HEK293 (cell line): Measurements from ENCODE around the gene SRI.

ENCODE experiments used
- CTCF ChIA-PET: fragments of 350-600 bp; formaldehyde crosslinking; extraction: SDS; loops from one replicate; lab custom pipeline; 2021; ENCODE audit warnings: antibody characterized with exemption; lab: Yijun Ruan, JAX
- POLR2A ChIA-PET: fragments of 300-600 bp; formaldehyde crosslinking; extraction: SDS; loops from one replicate; lab custom pipeline; 2020; ENCODE audit warnings: antibody characterized with exemption, inconsistent platforms; lab: Yijun Ruan, JAX
- H3K27ac ChIP-seq: fragments of 200-500 bp; sonication (Bioruptor generic); 2 replicates; pipeline ENCODE4 v1.5.1; 2014; ENCODE audit warnings: low read depth, low read length, control low read depth, inconsistent platforms; ENCODE audit errors: extremely low read depth
- H3K36me3 ChIP-seq, 2 experiments: fragments of 200-500 bp in 1 of 2; sonication (Bioruptor generic) in 1 of 2; 1 replicate in 1 of 2; 2 replicates in 1 of 2; pipeline ENCODE4 v1.5.1; 2014 to 2017; ENCODE audit warnings: inconsistent platforms in 2 of 2, low read length in 2 of 2; ENCODE audit not compliant: control insufficient read depth in 2 of 2, insufficient read depth in 1 of 2
- H3K4me1 ChIP-seq: fragments of 200-500 bp; sonication (Bioruptor generic); 2 replicates; pipeline ENCODE4 v1.5.1; 2014; ENCODE audit warnings: mild to moderate bottlenecking, low read length, inconsistent platforms; ENCODE audit not compliant: control insufficient read depth, insufficient read depth
- H3K4me3 ChIP-seq: 2 replicates; pipeline ENCODE4 v1.5.1; 2011; ENCODE audit warnings: low read depth, mild to moderate bottlenecking, control low read depth, low read length, moderate library complexity
- H3K9me3 ChIP-seq: fragments of 200-500 bp; sonication (Bioruptor generic); 2 replicates; pipeline ENCODE4 v1.5.1; 2014; ENCODE audit warnings: low read depth, low read length, inconsistent platforms; ENCODE audit not compliant: control insufficient read depth, insufficient read depth
- BCL6B ChIP-seq: fragments of 450-650 bp; formaldehyde crosslinking; IDR thresholded peaks from 2 replicates; pipeline ENCODE4 v1.5.1; 2017; ENCODE audit warnings: missing biosample characterization, missing genetic modification characterization
- KLF7 ChIP-seq: fragments of 450-650 bp; formaldehyde crosslinking; IDR thresholded peaks from 2 replicates; pipeline ENCODE4 v1.5.1; 2016; ENCODE audit warnings: missing biosample characterization, missing genetic modification characterization, borderline replicate concordance
- KLF8 ChIP-seq: fragments of 450-650 bp; formaldehyde crosslinking; IDR thresholded peaks from 2 replicates; pipeline ENCODE4 v1.5.1; 2016; ENCODE audit warnings: missing biosample characterization, missing genetic modification characterization
- KLF9 ChIP-seq: fragments of 450-650 bp; formaldehyde crosslinking; IDR thresholded peaks from 2 replicates; pipeline ENCODE4 v1.5.1; 2016; ENCODE audit warnings: missing biosample characterization, missing genetic modification characterization, low read depth
- SETDB1 ChIP-seq: IDR thresholded peaks from one replicate; pipeline ENCODE4 v1.6.1; 2017; ENCODE audit warnings: mild to moderate bottlenecking, low read length, moderate library complexity, mixed read lengths; ENCODE audit not compliant: insufficient read length
- SP7 ChIP-seq: fragments of 450-650 bp; formaldehyde crosslinking; IDR thresholded peaks from 2 replicates; pipeline ENCODE4 v1.5.1; 2016; ENCODE audit warnings: missing biosample characterization, missing genetic modification characterization
- ZBTB48 ChIP-seq: fragments of 450-650 bp; formaldehyde crosslinking; IDR thresholded peaks from 2 replicates; pipeline ENCODE4 v1.5.1; 2016; ENCODE audit warnings: missing biosample characterization, missing genetic modification characterization
- ZFP3 ChIP-seq: fragments of 450-650 bp; formaldehyde crosslinking; IDR thresholded peaks from 2 replicates; pipeline ENCODE4 v1.5.1; 2016; ENCODE audit warnings: low read depth, missing biosample characterization, missing genetic modification characterization
- ZNF112 ChIP-seq: fragments of 450-650 bp; formaldehyde crosslinking; IDR thresholded peaks from 2 replicates; pipeline ENCODE4 v1.5.0; 2017; ENCODE audit warnings: missing biosample characterization, missing genetic modification characterization
- ZNF133 ChIP-seq: fragments of 450-650 bp; formaldehyde crosslinking; IDR thresholded peaks from 2 replicates; pipeline ENCODE4 v1.5.1; 2016; ENCODE audit warnings: missing biosample characterization, missing genetic modification characterization
- ZNF140 ChIP-seq: fragments of 450-650 bp; formaldehyde crosslinking; IDR thresholded peaks from 2 replicates; pipeline ENCODE4 v1.5.1; 2016; ENCODE audit warnings: missing biosample characterization, missing genetic modification characterization
- ZNF16 ChIP-seq: fragments of 450-650 bp; formaldehyde crosslinking; IDR thresholded peaks from 2 replicates; pipeline ENCODE4 v1.5.1; 2016; ENCODE audit warnings: low read depth, missing biosample characterization, missing genetic modification characterization
- ZNF221 ChIP-seq: fragments of 450-650 bp; formaldehyde crosslinking; IDR thresholded peaks from 2 replicates; pipeline ENCODE4 v1.5.1; 2017; ENCODE audit warnings: missing biosample characterization, missing genetic modification characterization, borderline replicate concordance
- ZNF366 ChIP-seq: fragments of 450-650 bp; formaldehyde crosslinking; conservative IDR thresholded peaks from 2 replicates; pipeline ENCODE4 v1.5.1; 2016; ENCODE audit warnings: missing biosample characterization, missing genetic modification characterization
- ZNF48 ChIP-seq: fragments of 450-650 bp; formaldehyde crosslinking; IDR thresholded peaks from 2 replicates; pipeline ENCODE4 v1.5.1; 2016; ENCODE audit warnings: missing biosample characterization, missing genetic modification characterization
- ZNF510 ChIP-seq: fragments of 450-650 bp; formaldehyde crosslinking; IDR thresholded peaks from 2 replicates; pipeline ENCODE4 v1.5.1; 2018; ENCODE audit warnings: mild to moderate bottlenecking, missing genetic modification characterization, missing biosample characterization; ENCODE audit not compliant: insufficient replicate concordance
- ZNF561 ChIP-seq: fragments of 450-650 bp; IDR thresholded peaks from 2 replicates; pipeline ENCODE4 v1.5.1; 2018; ENCODE audit warnings: missing biosample characterization, missing genetic modification characterization, borderline replicate concordance
- ZNF654 ChIP-seq: fragments of 450-650 bp; formaldehyde crosslinking; IDR thresholded peaks from 2 replicates; pipeline ENCODE4 v1.5.1; 2016; ENCODE audit warnings: low read depth, missing biosample characterization, missing genetic modification characterization
- ZNF658 ChIP-seq: fragments of 450-650 bp; formaldehyde crosslinking; IDR thresholded peaks from 2 replicates; pipeline ENCODE4; 2016; ENCODE audit warnings: missing biosample characterization, missing genetic modification characterization
- ZNF76 ChIP-seq: fragments of 450-650 bp; formaldehyde crosslinking; IDR thresholded peaks from 2 replicates; pipeline ENCODE4; 2016; ENCODE audit warnings: low read depth, missing biosample characterization, missing genetic modification characterization, borderline replicate concordance
- ZSCAN16 ChIP-seq: fragments of 450-650 bp; formaldehyde crosslinking; IDR thresholded peaks from 2 replicates; pipeline ENCODE4 v1.5.1; 2016; ENCODE audit warnings: missing biosample characterization, missing genetic modification characterization
- TF ChIP-seq, protein P1 (sequence below): fragments of 450-650 bp; formaldehyde crosslinking; IDR thresholded peaks from 2 replicates; pipeline ENCODE4 v1.5.1; 2016; ENCODE audit warnings: missing biosample characterization, missing genetic modification characterization, borderline replicate concordance
- TF ChIP-seq, protein P2 (sequence below): fragments of 450-650 bp; formaldehyde crosslinking; IDR thresholded peaks from 2 replicates; pipeline ENCODE4; 2016; ENCODE audit warnings: missing biosample characterization, missing genetic modification characterization
- TF ChIP-seq, protein P3 (sequence below): fragments of 450-650 bp; formaldehyde crosslinking; IDR thresholded peaks from 2 replicates; pipeline ENCODE4 v1.5.1; 2016; ENCODE audit warnings: missing biosample characterization, missing genetic modification characterization

Gene SRI

DNA sequence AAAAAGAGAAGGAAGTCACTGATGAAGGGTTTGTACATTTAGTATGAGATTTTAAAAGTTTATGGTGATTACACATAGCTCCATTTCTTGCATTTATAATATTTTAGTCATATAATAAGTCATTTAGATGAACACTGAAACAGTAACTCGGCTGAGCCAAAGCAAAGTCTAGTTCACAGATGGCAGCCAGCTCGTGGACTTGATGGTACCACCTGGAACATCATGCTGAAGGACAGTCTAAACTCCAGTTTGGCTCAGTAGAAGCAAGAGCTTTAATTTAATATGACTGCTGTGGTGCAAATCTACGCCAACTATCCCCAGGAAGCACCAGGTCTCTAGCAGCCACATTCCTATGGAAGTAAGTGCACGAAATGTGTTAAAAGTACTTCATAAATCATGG, 16.4 kb downstream of the SRI start (continued):
- TF ChIP-seq, protein P1, sequence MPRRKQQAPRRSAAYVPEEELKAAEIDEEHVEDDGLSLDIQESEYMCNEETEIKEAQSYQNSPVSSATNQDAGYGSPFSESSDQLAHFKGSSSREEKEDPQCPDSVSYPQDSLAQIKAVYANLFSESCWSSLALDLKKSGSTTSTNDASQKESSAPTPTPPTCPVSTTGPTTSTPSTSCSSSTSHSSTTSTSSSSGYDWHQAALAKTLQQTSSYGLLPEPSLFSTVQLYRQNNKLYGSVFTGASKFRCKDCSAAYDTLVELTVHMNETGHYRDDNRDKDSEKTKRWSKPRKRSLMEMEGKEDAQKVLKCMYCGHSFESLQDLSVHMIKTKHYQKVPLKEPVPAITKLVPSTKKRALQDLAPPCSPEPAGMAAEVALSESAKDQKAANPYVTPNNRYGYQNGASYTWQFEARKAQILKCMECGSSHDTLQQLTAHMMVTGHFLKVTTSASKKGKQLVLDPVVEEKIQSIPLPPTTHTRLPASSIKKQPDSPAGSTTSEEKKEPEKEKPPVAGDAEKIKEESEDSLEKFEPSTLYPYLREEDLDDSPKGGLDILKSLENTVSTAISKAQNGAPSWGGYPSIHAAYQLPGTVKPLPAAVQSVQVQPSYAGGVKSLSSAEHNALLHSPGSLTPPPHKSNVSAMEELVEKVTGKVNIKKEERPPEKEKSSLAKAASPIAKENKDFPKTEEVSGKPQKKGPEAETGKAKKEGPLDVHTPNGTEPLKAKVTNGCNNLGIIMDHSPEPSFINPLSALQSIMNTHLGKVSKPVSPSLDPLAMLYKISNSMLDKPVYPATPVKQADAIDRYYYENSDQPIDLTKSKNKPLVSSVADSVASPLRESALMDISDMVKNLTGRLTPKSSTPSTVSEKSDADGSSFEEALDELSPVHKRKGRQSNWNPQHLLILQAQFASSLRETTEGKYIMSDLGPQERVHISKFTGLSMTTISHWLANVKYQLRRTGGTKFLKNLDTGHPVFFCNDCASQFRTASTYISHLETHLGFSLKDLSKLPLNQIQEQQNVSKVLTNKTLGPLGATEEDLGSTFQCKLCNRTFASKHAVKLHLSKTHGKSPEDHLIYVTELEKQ, result no peak
- TF ChIP-seq ZNF561 (tag by site-specific recombination) (no peak), ZNF76 (tag by site-specific recombination) (no peak), SP7 (tag by site-specific recombination) (no peak), ZNF133 (tag by site-specific recombination) (no peak), ZNF16 (tag by site-specific recombination) (no peak), BCL6B (tag by site-specific recombination) (no peak), SETDB1 (no peak)
- TF ChIP-seq, protein P2, sequence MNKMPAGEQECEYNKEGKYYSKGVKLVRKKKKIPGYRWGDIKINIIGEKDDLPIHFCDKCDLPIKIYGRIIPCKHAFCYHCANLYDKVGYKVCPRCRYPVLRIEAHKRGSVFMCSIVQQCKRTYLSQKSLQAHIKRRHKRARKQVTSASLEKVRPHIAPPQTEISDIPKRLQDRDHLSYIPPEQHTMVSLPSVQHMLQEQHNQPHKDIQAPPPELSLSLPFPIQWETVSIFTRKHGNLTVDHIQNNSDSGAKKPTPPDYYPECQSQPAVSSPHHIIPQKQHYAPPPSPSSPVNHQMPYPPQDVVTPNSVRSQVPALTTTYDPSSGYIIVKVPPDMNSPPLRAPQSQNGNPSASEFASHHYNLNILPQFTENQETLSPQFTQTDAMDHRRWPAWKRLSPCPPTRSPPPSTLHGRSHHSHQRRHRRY (tag by site-specific recombination), result no peak
- TF ChIP-seq, protein P3, sequence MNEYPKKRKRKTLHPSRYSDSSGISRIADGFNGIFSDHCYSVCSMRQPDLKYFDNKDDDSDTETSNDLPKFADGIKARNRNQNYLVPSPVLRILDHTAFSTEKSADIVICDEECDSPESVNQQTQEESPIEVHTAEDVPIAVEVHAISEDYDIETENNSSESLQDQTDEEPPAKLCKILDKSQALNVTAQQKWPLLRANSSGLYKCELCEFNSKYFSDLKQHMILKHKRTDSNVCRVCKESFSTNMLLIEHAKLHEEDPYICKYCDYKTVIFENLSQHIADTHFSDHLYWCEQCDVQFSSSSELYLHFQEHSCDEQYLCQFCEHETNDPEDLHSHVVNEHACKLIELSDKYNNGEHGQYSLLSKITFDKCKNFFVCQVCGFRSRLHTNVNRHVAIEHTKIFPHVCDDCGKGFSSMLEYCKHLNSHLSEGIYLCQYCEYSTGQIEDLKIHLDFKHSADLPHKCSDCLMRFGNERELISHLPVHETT (tag by site-specific recombination), result no peak

GRCh38 chr7:88202799-88203198, 17.0 kb downstream of the SRI start:
- H3K9me3 ChIP-seq, result no peaks in the 10 kb centered on the region
- POLR2A ChIA-PET, result interaction anchor here (1.2 kb wide), 1 partner anchor 9 kb away, joined by 3 read pairs; no protein-coding TSS in a partner anchor
- H3K4me3 ChIP-seq, result no peak overlapping the region
- CTCF ChIA-PET, result no interaction called here
- peaks cover 3% of the 10 kb centered on the region; the same call in 1 of the 2 replicates for H3K4me1 ChIP-seq
- TF ChIP-seq ZBTB48 (tag by site-specific recombination) (no peak), KLF8 (tag by site-specific recombination) (no peak), ZNF16 (tag by site-specific recombination) (no peak), ZNF510 (no peak), ZNF48 (no peak), ZNF654 (tag by site-specific recombination) (no peak), KLF9 (tag by site-specific recombination) (no peak), ZNF221 (no peak), ZFP3 (tag by site-specific recombination) (no peak), ZNF658 (tag by site-specific recombination) (no peak), ZSCAN16 (tag by site-specific recombination) (no peak), ZNF366 (tag by site-specific recombination) (no peak), ZNF112 (tag by site-specific recombination) (no peak), ZNF140 (tag by site-specific recombination) (no peak), KLF7 (tag by site-specific recombination) (no peak)
- peaks cover 22 to 49% of the 10 kb centered on the region in 2 experiments for H3K36me3 ChIP-seq
- H3K27ac ChIP-seq, result no peak overlapping the region
